Measurements from ENCODE around the gene SLC35F3. TPM values are rescaled to one million over a fixed set of nuclear protein-coding genes. Genes with fewer than 3 reads are reported as not detected.

The SLC35F3 gene
- polyA plus RNA-seq, 1 of the 3 experiments (the other 2 are of a cell fraction) = 0.87 TPM

DNA sequence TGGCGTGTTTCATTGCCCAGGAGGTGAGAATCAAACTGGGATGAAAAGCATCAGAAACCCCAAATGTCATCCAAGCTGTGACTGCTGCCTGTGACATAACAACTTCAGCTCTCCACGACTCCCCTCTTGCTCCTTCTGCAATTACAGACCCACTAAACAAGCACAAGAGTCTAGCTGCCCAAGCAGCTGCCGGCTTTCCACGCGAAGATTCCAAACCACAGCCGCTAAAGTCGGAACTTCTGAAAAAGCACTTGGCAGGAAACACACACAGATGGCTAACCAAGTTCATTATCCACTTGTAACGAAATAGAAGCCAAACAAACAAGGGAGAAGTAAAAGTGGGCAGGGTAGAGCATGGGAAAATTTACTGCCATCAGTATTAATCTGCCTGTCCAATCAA is 198.1 kb downstream of the SLC35F3 start:
- CTCF ChIA-PET = interaction anchor here (1.1 to 2.3 kb wide), 2 partner anchors 9 to 12 kb away, joined by 5 to 9 read pairs; no protein-coding TSS in a partner anchor
- WGBS (ENCODE audit: low lambda C conversion rate) = 52% methylated on average over 8 of the region's 8 CpGs
- Histone ChIP-seq H3K9me3 (no peaks in the 10 kb centered on the region), H3K9me2 (no peaks in the 10 kb centered on the region), H3K79me2 (ENCODE audit: insufficient read depth) (no peaks in the 10 kb centered on the region), H3K4me3 (ENCODE audit: low read depth in 2 of 2, low read length in 1 of 2) (no peak overlapping the region), H3K27ac (ENCODE audit: low read depth in 2 of 2, low read length in 1 of 2) (no peak overlapping the region), H3K9ac (no peak overlapping the region), H3K36me3 (replicated peaks in 1 of 2; ENCODE audit: control insufficient read depth in 1 of 2, insufficient read depth in 2 of 2, low read length in 1 of 2) (no peaks in the 10 kb centered on the region), H3K27me3 (ENCODE audit: insufficient read depth) (no peaks in the 10 kb centered on the region; the same call in 1 of the 2 replicates), H4K20me1 (ENCODE audit: insufficient read depth) (no peaks in the 10 kb centered on the region), H3K4me1 (ENCODE audit: control insufficient read depth in 1 of 2, insufficient read depth in 2 of 2, low read depth in 1 of 2, low read length in 1 of 2) (no peaks in the 10 kb centered on the region), H3K4me2 (no peak overlapping the region), H3F3A (replicated peaks; ENCODE audit: insufficient read depth) (no peaks in the 10 kb centered on the region), H2AFZ (ENCODE audit: low read depth) (no peak overlapping the region)
- POLR2A ChIA-PET = no interaction called here
- TF ChIP-seq CHD2 (IDR thresholded peaks at IDR 0.05; ENCODE audit: low read length, partially characterized antibody) (no peak), SIN3A (IDR thresholded peaks at IDR 0.05; ENCODE audit: borderline replicate concordance, low read depth, low read length) (no peak)
- TF ChIP-seq, protein P1, sequence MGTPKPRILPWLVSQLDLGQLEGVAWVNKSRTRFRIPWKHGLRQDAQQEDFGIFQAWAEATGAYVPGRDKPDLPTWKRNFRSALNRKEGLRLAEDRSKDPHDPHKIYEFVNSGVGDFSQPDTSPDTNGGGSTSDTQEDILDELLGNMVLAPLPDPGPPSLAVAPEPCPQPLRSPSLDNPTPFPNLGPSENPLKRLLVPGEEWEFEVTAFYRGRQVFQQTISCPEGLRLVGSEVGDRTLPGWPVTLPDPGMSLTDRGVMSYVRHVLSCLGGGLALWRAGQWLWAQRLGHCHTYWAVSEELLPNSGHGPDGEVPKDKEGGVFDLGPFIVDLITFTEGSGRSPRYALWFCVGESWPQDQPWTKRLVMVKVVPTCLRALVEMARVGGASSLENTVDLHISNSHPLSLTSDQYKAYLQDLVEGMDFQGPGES (IDR thresholded peaks at IDR 0.05; ENCODE audit: low read depth, low read length) = no peak
- DNase-seq = no peak

DNA sequence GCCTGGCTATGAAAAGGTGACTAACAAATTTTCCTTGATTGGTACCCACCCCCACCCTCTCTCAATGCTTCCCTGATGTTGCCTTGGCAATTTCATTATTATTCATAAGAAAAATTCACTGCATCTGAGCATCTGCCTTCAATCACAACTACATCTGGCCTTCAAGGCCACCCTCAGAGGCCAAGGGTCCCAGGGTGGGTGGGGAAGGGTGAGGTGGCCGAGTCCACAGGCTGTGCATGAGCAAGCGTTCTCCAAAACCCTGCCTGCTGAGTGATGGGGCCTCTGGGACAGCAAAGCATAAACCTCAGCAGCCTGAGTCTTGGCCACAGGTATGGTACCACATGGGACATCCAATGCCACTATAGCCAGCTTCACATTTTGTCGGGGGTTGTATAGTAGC is 198.7 kb downstream of the SLC35F3 start:
- CTCF ChIA-PET = interaction anchor here (0.9 to 2.3 kb wide), 6 partner anchors 9 to 708 kb away, joined by 3 to 9 read pairs (median 6); no protein-coding TSS in a partner anchor
- TF ChIP-seq, protein P2, sequence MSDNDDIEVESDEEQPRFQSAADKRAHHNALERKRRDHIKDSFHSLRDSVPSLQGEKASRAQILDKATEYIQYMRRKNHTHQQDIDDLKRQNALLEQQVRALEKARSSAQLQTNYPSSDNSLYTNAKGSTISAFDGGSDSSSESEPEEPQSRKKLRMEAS (IDR thresholded peaks at IDR 0.05; ENCODE audit: low read depth) = no peak
- TF ChIP-seq FOSL2 (IDR thresholded peaks at IDR 0.05; ENCODE audit: borderline replicate concordance, low read depth) (no peak), SMC3 (IDR thresholded peaks at IDR 0.05; ENCODE audit: low read depth, low read length) (no peak), RXRA (IDR thresholded peaks at IDR 0.05; ENCODE audit: borderline replicate concordance, low read depth) (no peak), NFIC (IDR thresholded peaks at IDR 0.05; ENCODE audit: borderline replicate concordance) (no peak), CHD2 (IDR thresholded peaks at IDR 0.05; ENCODE audit: low read length, partially characterized antibody) (no peak), TAF1 (IDR thresholded peaks at IDR 0.05; ENCODE audit: borderline replicate concordance, low read depth, low read length) (no peak), NRF1 (IDR thresholded peaks at IDR 0.05; ENCODE audit: low read depth, low read length) (no peak), RAD21 (IDR thresholded peaks at IDR 0.05; ENCODE audit: low read length) (no peak), ELF1 (IDR thresholded peaks at IDR 0.05) (no peak), MXI1 (IDR thresholded peaks at IDR 0.05; ENCODE audit: low read depth, low read length) (no peak)
- Histone ChIP-seq H3K9me2 (no peaks in the 10 kb centered on the region), H3K27me3 (ENCODE audit: insufficient read depth) (no peaks in the 10 kb centered on the region; the same call in 1 of the 2 replicates), H3F3A (replicated peaks; ENCODE audit: insufficient read depth) (no peaks in the 10 kb centered on the region), H2AFZ (ENCODE audit: low read depth) (no peak overlapping the region), H4K20me1 (ENCODE audit: insufficient read depth) (no peaks in the 10 kb centered on the region), H3K9me3 (no peaks in the 10 kb centered on the region), H3K4me2 (no peak overlapping the region), H3K36me3 (replicated peaks in 1 of 2; ENCODE audit: control insufficient read depth in 1 of 2, insufficient read depth in 2 of 2, low read length in 1 of 2) (no peaks in the 10 kb centered on the region), H3K4me3 (ENCODE audit: low read depth in 2 of 2, low read length in 1 of 2) (no peak overlapping the region), H3K9ac (no peak overlapping the region), H3K27ac (ENCODE audit: low read depth in 2 of 2, low read length in 1 of 2) (no peak overlapping the region), H3K79me2 (ENCODE audit: insufficient read depth) (no peaks in the 10 kb centered on the region), H3K4me1 (ENCODE audit: control insufficient read depth in 1 of 2, insufficient read depth in 2 of 2, low read depth in 1 of 2, low read length in 1 of 2) (no peaks in the 10 kb centered on the region)
- POLR2A ChIA-PET = no interaction called here
- DNase-seq = no peak
- 56% methylated on average over 3 of the region's 3 CpGs for WGBS (ENCODE audit: low lambda C conversion rate)

Data from SK-N-SH (cell line).